Peyer's patch (tissue), 4 donors: Measurements from ENCODE around the gene DMRTC2. TPM values are rescaled to one million over a fixed set of nuclear protein-coding genes. Genes with fewer than 3 reads are reported as not detected.
"Not testable (repeated sequence)": the region's sequence is repeated elsewhere in the genome, so short reads cannot be mapped to it uniquely, and the experiment has no call there.

ENCODE experiments used
- DNase-seq, 3 donors: peaks; one replicate each; pipeline ENCODE4 v3.0.0-alpha.2; 2017 to 2019
- H3K27ac ChIP-seq, 4 donors: fragments of 200-600 bp; sonication (generic); one replicate each; pipeline ENCODE4 v1.5.1; 2016 to 2019
- H3K27me3 ChIP-seq, 2 donors: fragments of 200-600 bp; sonication (generic); one replicate each; pipeline ENCODE4 v1.5.1; 2019
- H3K36me3 ChIP-seq, 3 donors: fragments of 200-600 bp; sonication (generic); one replicate each; pipeline ENCODE4 v1.5.1; 2016 to 2019
- H3K4me1 ChIP-seq, 4 donors: fragments of 200-600 bp; sonication (generic); one replicate each; pipeline ENCODE4 v1.5.1; 2016 to 2019
- H3K4me3 ChIP-seq, 4 donors: fragments of 200-600 bp; sonication (generic); 1 replicate in 3 of 4; 2 replicates in 1 of 4; pipeline ENCODE4 v1.5.1; 2016 to 2019; ENCODE audit warnings: mild to moderate bottlenecking in 1 of 4
- H3K9me3 ChIP-seq, 4 donors: fragments of 200-600 bp; sonication (generic); one replicate each; pipeline ENCODE4 v1.5.1; 2016 to 2019; ENCODE audit warnings: mild to moderate bottlenecking in 1 of 4
- POLR2A ChIP-seq, 2 donors: fragments of 450-650 bp; IDR thresholded peaks; one replicate each; pipeline ENCODE4 v1.5.1; 2017; ENCODE audit warnings: antibody characterized with exemption in 2 of 2, mild to moderate bottlenecking in 2 of 2, moderate library complexity in 2 of 2
- total RNA-seq, 4 donors: library from RNA; depleted of rRNA; stranded (reverse); fragments of >200 nt; gene quantifications; one replicate each; pipeline ENCODE4 v1.1.0, GENCODE V29; 2016
- TF ChIP-seq, protein P1 (sequence below), 6 experiments: fragments of 450-650 bp in 4 of 6; fragments of 200-600 bp in 2 of 6; sonication (generic) in 1 of 6; IDR thresholded peaks; one replicate each; pipeline ENCODE4 v1.5.1; 2017 to 2019; ENCODE audit warnings: antibody characterized with exemption in 6 of 6, mild to moderate bottlenecking in 3 of 6, moderate library complexity in 1 of 6

The DMRTC2 gene
- total RNA-seq, 4 donors from 2014 or later: not detected

GRCh38 chr19:41870401-41870873 is 25.6 kb downstream of the DMRTC2 start:
- Histone ChIP-seq H3K9me3 (no peaks in the 10 kb centered on the region), H3K4me1 (peaks cover 3 to 61% (median 50%) of the 10 kb centered on the region in 4 donors), H3K36me3 (peaks cover 0 to 30% (median 0%) of the 10 kb centered on the region in 3 donors), H3K4me3 (no peak overlapping the region), H3K27me3 (no peaks in the 10 kb centered on the region), H3K27ac (peak overlapping the region; percentile 62 to 98 (median 67))
- DNase-seq: no peak
- TF ChIP-seq, protein P1, sequence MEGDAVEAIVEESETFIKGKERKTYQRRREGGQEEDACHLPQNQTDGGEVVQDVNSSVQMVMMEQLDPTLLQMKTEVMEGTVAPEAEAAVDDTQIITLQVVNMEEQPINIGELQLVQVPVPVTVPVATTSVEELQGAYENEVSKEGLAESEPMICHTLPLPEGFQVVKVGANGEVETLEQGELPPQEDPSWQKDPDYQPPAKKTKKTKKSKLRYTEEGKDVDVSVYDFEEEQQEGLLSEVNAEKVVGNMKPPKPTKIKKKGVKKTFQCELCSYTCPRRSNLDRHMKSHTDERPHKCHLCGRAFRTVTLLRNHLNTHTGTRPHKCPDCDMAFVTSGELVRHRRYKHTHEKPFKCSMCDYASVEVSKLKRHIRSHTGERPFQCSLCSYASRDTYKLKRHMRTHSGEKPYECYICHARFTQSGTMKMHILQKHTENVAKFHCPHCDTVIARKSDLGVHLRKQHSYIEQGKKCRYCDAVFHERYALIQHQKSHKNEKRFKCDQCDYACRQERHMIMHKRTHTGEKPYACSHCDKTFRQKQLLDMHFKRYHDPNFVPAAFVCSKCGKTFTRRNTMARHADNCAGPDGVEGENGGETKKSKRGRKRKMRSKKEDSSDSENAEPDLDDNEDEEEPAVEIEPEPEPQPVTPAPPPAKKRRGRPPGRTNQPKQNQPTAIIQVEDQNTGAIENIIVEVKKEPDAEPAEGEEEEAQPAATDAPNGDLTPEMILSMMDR (IDR thresholded peaks at IDR 0.05): no peak

GRCh38 chr19:41871573-41872383 is 26.9 kb downstream of the DMRTC2 start:
- no peak for TF ChIP-seq POLR2A (IDR thresholded peaks at IDR 0.05)
- TF ChIP-seq, protein P1 (IDR thresholded peaks at IDR 0.05): no peak
- Histone ChIP-seq H3K4me1 (peaks cover 3 to 56% (median 56%) of the 10 kb centered on the region in 4 donors), H3K4me3 (peak overlapping the region in 1 of 4 donors; percentile 7), H3K9me3 (no peaks in the 10 kb centered on the region), H3K27ac (peak overlapping the region; percentile 62 to 98 (median 70)), H3K36me3 (peaks cover 0 to 28% (median 0%) of the 10 kb centered on the region in 3 donors), H3K27me3 (no peaks in the 10 kb centered on the region)
- DNase-seq: peak in 2 of 3 donors; percentile 89 to 93

GRCh38 chr19:41872384-41872774 is 27.5 kb downstream of the DMRTC2 start:
- Histone ChIP-seq H3K36me3 (peaks cover 0 to 28% (median 0%) of the 10 kb centered on the region in 3 donors), H3K4me3 (no peak overlapping the region), H3K4me1 (peaks cover 3 to 60% (median 57%) of the 10 kb centered on the region in 4 donors), H3K27ac (peak overlapping the region; percentile 62 to 98 (median 70)), H3K9me3 (no peaks in the 10 kb centered on the region), H3K27me3 (no peaks in the 10 kb centered on the region)
- DNase-seq: no peak
- no peak for TF ChIP-seq POLR2A (IDR thresholded peaks at IDR 0.05)
- TF ChIP-seq, protein P1 (IDR thresholded peaks at IDR 0.05): no peak

DNA sequence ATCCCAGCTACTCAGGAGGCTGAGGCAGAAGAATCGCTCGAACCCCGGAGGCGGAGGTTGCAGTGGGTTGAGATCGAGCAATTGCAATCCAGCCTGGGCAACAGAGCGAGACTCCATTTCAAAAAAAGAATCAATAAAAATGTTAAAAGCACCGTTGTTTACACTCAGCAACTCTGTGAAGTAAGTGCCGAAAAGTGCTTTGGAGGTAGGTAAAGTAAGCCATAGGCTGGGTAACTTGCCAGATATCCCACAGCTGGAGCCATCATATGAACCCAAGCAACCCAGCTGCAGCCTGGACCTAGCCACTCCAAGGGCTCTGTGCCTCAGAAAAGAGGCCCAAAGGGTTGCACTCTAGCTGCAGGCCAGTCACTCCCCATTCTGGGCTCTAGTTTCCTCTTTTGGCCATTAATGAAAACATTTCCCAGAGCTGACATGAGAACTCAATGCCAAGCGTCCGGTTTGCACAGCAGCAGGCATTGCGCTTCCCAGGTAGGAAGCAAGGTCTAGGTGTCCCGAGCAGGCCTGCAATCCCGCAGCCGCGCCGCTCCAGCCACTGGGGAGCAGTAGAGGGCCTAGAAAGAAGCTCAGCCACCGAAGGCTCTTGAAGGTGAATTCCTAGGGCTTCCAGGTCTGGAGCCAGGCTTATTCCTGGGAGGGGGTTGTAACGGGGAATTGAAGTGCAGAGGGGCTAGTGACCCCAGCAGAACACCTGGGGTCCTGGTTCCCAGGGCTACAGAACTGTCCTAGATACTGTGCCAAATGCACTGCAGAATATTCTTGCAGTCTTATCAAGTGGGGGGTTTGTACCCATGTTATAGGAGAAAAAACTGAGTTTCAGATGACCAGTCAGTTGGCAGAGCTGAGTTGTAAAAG is 28.2 kb downstream of the DMRTC2 start:
- peaks cover 0 to 28% (median 0%) of the 10 kb centered on the region in 3 donors for H3K36me3 ChIP-seq
- no peaks in the 10 kb centered on the region for H3K9me3 ChIP-seq
- no peak overlapping the region for H3K4me3 ChIP-seq
- TF ChIP-seq, protein P1 (IDR thresholded peaks at IDR 0.05): peak; percentile 67 to 90 (median 79)
- no peak for TF ChIP-seq POLR2A (IDR thresholded peaks at IDR 0.05)
- DNase-seq: peak; percentile 87 to 93 (median 89)
- H3K27ac ChIP-seq: peak overlapping the region; percentile 9 to 98 (median 64)
- H3K4me1 ChIP-seq: peaks cover 3 to 60% (median 53%) of the 10 kb centered on the region in 4 donors
- no peaks in the 10 kb centered on the region for H3K27me3 ChIP-seq

GRCh38 chr19:41875973-41876372 is 31.1 kb downstream of the DMRTC2 start:
- H3K4me3 ChIP-seq, H3K9me3 ChIP-seq, H3K27me3 ChIP-seq, DNase-seq: not testable (repeated sequence)
- Histone ChIP-seq H3K36me3 (peaks cover 0 to 11% (median 0%) of the 10 kb centered on the region in 3 donors), H3K27ac (peak overlapping the region; percentile 56 to 98 (median 79)), H3K4me1 (peaks cover 0 to 59% (median 35%) of the 10 kb centered on the region in 4 donors)
